ENCODE results near the gene ANKRD23.
"Not testable (repeated sequence)": the region's sequence is repeated elsewhere in the genome, so short reads cannot be mapped to it uniquely, and the experiment has no call there.

ANKRD23 gene

DNA sequence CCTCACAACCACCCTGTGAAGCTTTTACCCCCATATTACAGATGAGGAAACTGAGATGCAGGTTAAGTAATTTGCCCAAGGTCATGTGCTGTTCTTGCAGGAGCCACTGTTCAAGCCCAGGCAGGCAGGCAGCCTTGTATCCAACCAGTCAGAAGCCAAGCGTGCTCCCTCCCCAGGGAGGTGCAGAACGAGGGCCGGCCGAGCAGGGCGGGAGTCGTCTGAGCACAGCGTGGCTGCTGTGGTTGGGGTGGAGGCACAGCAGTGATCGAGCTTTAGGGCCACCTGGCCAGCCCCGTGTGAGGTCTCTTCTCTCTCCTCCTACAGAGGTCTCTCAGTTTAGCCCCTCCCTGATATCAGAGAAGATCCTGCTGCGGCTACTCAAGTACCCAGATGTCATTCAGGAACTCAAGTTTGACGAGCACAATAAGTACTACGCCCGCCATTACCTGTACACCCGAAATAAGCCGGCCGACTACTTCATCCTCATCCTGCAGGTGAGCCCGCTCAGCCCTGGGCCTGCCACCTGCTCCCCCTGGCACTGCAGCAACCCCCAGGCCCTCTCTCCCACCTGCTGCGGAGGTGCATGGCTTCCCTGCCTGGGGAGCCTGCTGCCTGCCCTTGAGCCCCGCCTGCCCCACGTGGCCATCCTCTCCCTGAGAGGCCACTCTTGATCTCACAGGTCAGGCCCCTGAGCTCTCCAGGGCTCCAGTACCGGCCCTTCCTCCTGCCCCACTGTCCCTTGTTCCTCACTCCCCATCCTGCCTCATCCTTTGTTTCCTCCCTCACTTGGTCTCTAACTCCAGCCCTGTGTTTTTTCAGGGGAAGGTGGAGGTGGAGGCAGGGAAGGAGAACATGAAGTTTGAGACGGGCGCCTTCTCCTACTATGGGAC is 44.8 kb downstream of the ANKRD23 start:
- DNase-seq (ENCODE audit: low spot score): no peak

GRCh38 chr2:96797066-96797625 is 46.7 kb downstream of the ANKRD23 start:
- DNase-seq (ENCODE audit: low spot score): no peak

GRCh38 chr2:96796497-96796896 is 47.3 kb downstream of the ANKRD23 start:
- DNase-seq (ENCODE audit: low spot score): not testable (repeated sequence)

DNA sequence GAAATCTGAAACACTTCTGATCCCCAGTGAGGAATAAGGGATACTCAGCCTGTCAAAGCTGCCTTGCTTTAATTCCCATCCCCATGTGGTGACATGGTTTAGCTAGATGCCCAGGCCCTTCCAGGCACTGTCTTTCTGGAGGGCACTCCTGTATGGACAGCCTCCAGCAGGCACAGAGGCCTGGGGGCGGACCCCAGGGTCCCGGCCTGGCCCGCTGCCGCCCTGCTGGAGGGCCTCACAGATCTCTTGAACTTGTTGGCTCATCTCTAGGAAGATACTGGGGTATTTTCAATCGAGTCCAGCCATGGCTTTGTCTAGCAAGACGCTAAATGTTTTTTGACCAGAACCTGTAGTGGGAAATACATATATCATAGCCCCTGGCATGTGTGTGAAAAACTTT is 48.7 kb downstream of the ANKRD23 start:
- no peak for DNase-seq (ENCODE audit: low spot score)

DNA sequence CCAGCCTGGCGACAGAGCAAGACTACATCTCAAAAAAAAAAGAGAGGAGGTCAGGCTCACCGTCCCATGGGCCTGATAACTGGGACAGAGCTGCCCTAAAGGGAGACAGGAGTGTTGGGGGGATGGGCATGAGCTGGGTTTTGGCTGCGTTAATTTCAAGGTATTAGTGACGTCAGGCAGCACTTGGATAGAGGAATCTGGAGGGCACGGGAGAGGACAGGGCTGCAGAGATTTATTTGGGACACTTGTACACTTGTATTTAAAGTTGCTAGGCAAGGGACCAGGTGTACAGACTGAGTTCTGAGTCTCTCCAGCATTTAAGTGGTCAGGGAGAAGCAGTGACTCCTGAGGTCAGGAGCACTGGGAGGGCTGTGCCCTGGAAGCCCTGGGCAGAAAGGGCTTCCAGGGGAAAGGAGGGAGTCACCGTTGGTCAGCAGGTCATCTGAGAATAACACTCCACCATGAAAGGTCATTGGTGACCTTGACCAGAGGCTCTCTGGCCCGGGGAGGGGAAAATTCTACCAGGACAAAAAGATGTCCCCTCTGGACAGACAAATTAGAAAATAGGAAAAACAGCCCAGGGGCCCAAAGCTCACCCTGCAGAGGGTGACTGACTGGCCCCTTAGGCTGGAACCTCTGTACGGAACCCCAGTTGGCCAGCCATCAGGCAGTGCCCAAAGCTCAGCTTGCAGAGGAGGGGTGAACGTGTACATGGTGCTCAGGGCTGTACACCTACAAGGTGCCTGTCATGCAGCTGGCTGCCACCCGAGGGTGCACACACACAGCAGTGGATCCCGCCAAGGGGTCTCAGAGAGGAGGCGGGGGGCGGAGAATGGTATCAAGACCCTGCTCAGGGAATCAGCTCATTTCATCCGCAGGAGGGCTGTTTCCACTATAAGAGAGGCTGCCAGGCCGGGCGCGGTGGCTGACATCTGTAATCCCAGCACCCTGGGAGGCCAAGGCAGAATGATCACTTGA is 50.8 kb downstream of the ANKRD23 start:
- no peak for DNase-seq (ENCODE audit: low spot score)

- no peak for DNase-seq (ENCODE audit: low spot score)
Observed at GRCh38 chr2:96789245-96789617, 54.6 kb downstream of the ANKRD23 start.

DNA sequence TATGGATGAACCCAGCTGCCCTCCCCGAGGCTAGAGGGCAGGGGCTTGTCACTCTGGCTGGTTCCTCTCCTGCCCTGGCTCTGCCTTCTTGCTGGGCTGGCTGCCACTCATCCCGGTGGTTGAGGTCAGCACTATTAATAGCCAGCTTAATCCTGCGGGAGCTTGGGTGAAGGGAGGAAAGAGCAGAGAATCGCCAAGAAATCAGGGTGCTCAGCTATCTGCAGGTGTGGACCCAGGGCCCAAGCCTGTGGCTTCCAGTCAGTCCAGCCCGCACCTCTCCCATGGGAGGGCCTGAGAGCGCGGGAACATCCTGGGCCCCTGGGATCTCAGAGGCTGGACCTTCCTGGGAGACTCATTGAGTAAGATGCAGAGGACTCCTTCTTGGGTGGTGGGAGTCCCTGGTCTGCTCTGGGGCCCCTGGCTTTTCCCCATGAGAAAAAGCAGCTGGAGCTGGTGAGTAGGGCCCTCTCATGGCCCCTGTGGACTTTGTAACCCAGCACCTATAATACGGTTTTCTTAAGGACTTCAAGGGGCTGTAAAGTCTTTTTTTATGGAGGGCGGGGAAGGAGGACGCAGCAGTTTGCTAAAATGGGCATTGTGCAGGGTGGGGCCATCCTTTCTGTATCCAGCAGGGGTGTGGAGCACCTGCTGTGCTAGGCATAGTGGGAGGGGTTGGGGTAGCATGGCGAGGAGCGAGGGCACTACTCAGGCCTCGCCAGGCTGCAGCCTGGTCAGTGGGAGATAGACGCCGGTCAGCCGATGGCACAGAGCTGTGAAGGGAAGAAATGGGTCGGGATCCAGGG is 55.2 kb downstream of the ANKRD23 start:
- DNase-seq (ENCODE audit: low spot score): peak; percentile 62
